Neuronal stem cell (in vitro differentiated cells): Measurements from ENCODE around the gene ARAP3.

ENCODE experiments used
- DNase-seq: peaks from one replicate; pipeline ENCODE4 v3.0.0-alpha.2; 2013; ENCODE audit warnings: low spot score
- H2AFZ ChIP-seq: one replicate; pipeline ENCODE4 v1.6.1; 2013; ENCODE audit warnings: mild to moderate bottlenecking, low read length, inconsistent platforms
- H2AK5ac ChIP-seq: 2 replicates; pipeline ENCODE4 v1.6.1; 2013; ENCODE audit warnings: low read depth, mild to moderate bottlenecking, inconsistent platforms, low read length, moderate library complexity, mixed read lengths
- H2BK120ac ChIP-seq: 2 replicates; pipeline ENCODE4 v1.6.1; 2013; ENCODE audit warnings: low read depth, mild to moderate bottlenecking, inconsistent platforms, low read length, moderate library complexity, mixed read lengths
- H2BK12ac ChIP-seq: one replicate; pipeline ENCODE4 v1.6.1; 2013; ENCODE audit warnings: low read length, inconsistent platforms
- H2BK15ac ChIP-seq: 2 replicates; pipeline ENCODE4 v1.6.1; 2013; ENCODE audit warnings: mild to moderate bottlenecking, low read length, inconsistent platforms, mixed read lengths
- H2BK5ac ChIP-seq: one replicate; pipeline ENCODE4 v1.6.1; 2013; ENCODE audit warnings: inconsistent platforms, mild to moderate bottlenecking, low read length, moderate library complexity
- H3K14ac ChIP-seq: one replicate; pipeline ENCODE4 v1.6.1; 2013; ENCODE audit warnings: low read length, inconsistent platforms
- H3K18ac ChIP-seq: 2 replicates; pipeline ENCODE4 v1.6.1; 2013; ENCODE audit warnings: low read length, inconsistent platforms
- H3K23ac ChIP-seq: 2 replicates; pipeline ENCODE4 v1.6.1; 2013; ENCODE audit warnings: low read depth, mild to moderate bottlenecking, mixed read lengths, low read length, inconsistent platforms; ENCODE audit not compliant: poor library complexity
- H3K27ac ChIP-seq: replicated peaks from 3 replicates; pipeline ENCODE4 v1.5.1; 2013; ENCODE audit warnings: low read length, inconsistent platforms
- H3K27me3 ChIP-seq, 3 experiments: 2 replicates each; pipeline ENCODE4 v1.6.1; 2013; ENCODE audit warnings: low read length in 3 of 3, mild to moderate bottlenecking in 2 of 3, inconsistent platforms in 1 of 3, low read depth in 1 of 3, mixed read lengths in 1 of 3, moderate library complexity in 1 of 3; ENCODE audit not compliant: control insufficient read depth in 3 of 3, insufficient read depth in 3 of 3
- H3K36me3 ChIP-seq, 2 donors: replicated peaks in 1 of 2; 2 replicates each; pipeline ENCODE4 v1.6.1; 2013; ENCODE audit warnings: low read length in 2 of 2; ENCODE audit not compliant: control insufficient read depth in 2 of 2, insufficient read depth in 2 of 2
- H3K4ac ChIP-seq: 2 replicates; pipeline ENCODE4 v1.6.1; 2013; ENCODE audit warnings: inconsistent platforms, mild to moderate bottlenecking, low read length, moderate library complexity
- H3K4me1 ChIP-seq, 2 donors: 1 replicate in 1 of 2; 2 replicates in 1 of 2; pipeline ENCODE4 v1.6.1; 2013; ENCODE audit warnings: low read length in 2 of 2, low read depth in 1 of 2; ENCODE audit not compliant: control insufficient read depth in 2 of 2, insufficient read depth in 1 of 2
- H3K4me2 ChIP-seq: one replicate; pipeline ENCODE4 v1.6.1; 2013; ENCODE audit warnings: mild to moderate bottlenecking, low read length, inconsistent platforms; ENCODE audit not compliant: insufficient read depth, poor library complexity, severe bottlenecking
- H3K4me3 ChIP-seq, 2 donors: 2 replicates each; pipeline ENCODE4 v1.5.1; 2013; ENCODE audit warnings: low read length in 2 of 2, mild to moderate bottlenecking in 2 of 2, inconsistent platforms in 1 of 2, moderate library complexity in 1 of 2
- H3K79me1 ChIP-seq: one replicate; pipeline ENCODE4 v1.6.1; 2013; ENCODE audit warnings: low read depth, mild to moderate bottlenecking, inconsistent platforms, low read length, moderate library complexity
- H3K9ac ChIP-seq: one replicate; pipeline ENCODE4 v1.6.1; 2013; ENCODE audit warnings: mild to moderate bottlenecking, low read depth, low read length, inconsistent platforms; ENCODE audit not compliant: poor library complexity
- H3K9me3 ChIP-seq, 2 donors: replicated peaks in 1 of 2; 2 replicates each; pipeline versions ENCODE3 to v1.6.1; 2013; ENCODE audit warnings: low read length in 2 of 2, mild to moderate bottlenecking in 2 of 2, inconsistent platforms in 1 of 2, low read depth in 1 of 2, mixed read lengths in 1 of 2, moderate library complexity in 1 of 2; ENCODE audit not compliant: control insufficient read depth in 2 of 2, insufficient read depth in 1 of 2
- H4K8ac ChIP-seq: one replicate; pipeline ENCODE4 v1.6.1; 2013; ENCODE audit warnings: low read depth, mild to moderate bottlenecking, inconsistent platforms, low read length, moderate library complexity
- H4K91ac ChIP-seq: one replicate; pipeline ENCODE4 v1.6.1; 2013; ENCODE audit warnings: low read length, low read depth, mild to moderate bottlenecking, inconsistent platforms; ENCODE audit not compliant: poor library complexity
- WGBS, 2 donors: extraction: QIAGEN DNeasy Blood & Tissue Kit; methylation state at CpG; one replicate each; pipeline ENCODE4 v1.1.7; 2013; ENCODE audit warnings: missing lambda C conversion rate in 2 of 2, mixed read lengths in 1 of 2; ENCODE audit not compliant: insufficient read length in 2 of 2, insufficient replicate concordance in 1 of 2; ENCODE audit errors: extremely low coverage in 2 of 2; 5-methylcytosine and 5-hydroxymethylcytosine counted together

ARAP3 gene

DNA sequence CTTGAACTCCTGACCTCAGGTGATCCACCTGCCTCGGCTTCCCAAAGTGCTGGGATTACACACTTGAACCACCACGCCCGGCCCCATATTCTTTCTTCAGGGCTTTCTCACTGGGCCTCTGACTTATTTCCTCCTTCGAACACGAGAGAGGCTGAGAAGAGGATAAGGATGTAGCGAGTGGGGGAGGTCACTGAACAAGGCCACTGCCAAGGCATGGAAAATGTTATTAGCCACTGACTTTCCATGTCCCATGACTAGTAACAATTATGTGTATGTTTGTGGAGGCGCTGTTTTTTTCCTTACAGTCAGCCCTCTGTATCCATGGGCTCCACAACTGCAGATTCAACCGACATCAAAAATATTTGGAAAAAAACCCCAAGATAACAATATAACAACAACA is 18.5 kb downstream of the ARAP3 start:
- H3K36me3 ChIP-seq: peaks cover 13 to 18% of the 10 kb centered on the region in 2 donors
- no peak for DNase-seq
- no peaks in the 10 kb centered on the region for H3K4me1 ChIP-seq
- H2AK5ac ChIP-seq: no peak overlapping the region
- no peaks in the 10 kb centered on the region for H3K9me3 ChIP-seq
- H4K91ac ChIP-seq: no peak overlapping the region
- H3K9ac ChIP-seq: no peak overlapping the region
- H2BK5ac ChIP-seq: no peak overlapping the region
- H3K4me2 ChIP-seq: no peak overlapping the region
- no peak overlapping the region for H3K23ac ChIP-seq
- no peaks in the 10 kb centered on the region for H3K27me3 ChIP-seq
- H2BK15ac ChIP-seq: no peak overlapping the region
- no peak overlapping the region for H2BK12ac ChIP-seq
- H2AFZ ChIP-seq: no peak overlapping the region
- no peak overlapping the region for H4K8ac ChIP-seq
- H3K79me1 ChIP-seq: no peaks in the 10 kb centered on the region
- no peak overlapping the region for H3K4me3 ChIP-seq
- no peak overlapping the region for H3K27ac ChIP-seq
- no peak overlapping the region for H3K14ac ChIP-seq
- H3K4ac ChIP-seq: no peak overlapping the region
- no peak overlapping the region for H3K18ac ChIP-seq
- no CpG with 5 or more reads among the region's 8 CpGs for WGBS, 2 donors
- H2BK120ac ChIP-seq: no peak overlapping the region

DNA sequence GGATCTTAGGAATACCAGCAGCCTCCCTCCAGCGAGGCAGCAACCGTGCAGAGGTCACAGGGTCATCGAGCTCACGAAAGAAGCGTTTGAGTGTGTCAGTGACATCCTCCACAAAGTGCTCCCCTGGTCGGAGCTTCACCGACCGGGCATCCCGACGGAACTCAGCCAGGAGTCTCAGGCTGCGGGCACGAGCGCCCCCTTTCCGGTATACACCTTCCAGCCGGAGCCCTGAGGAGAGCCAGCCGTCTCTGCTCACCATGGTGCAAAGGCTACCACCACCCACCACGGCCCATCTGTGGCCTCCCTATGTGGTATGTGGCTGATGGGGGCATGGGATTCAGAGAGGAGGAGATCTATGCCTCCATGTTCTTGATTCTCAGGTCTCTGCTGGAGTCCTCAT is 20.0 kb downstream of the ARAP3 start:
- H3K27ac ChIP-seq: no peak overlapping the region
- H3K4me1 ChIP-seq: no peaks in the 10 kb centered on the region
- H3K9ac ChIP-seq: peak overlapping the region; percentile 9
- H3K36me3 ChIP-seq: peaks cover 17 to 25% of the 10 kb centered on the region in 2 donors
- DNase-seq: no peak
- H3K23ac ChIP-seq: peak overlapping the region; percentile 82
- H2AFZ ChIP-seq: no peak overlapping the region
- no peak overlapping the region for H3K4me3 ChIP-seq
- no peak overlapping the region for H2BK120ac ChIP-seq
- no peak overlapping the region for H2BK12ac ChIP-seq
- no peak overlapping the region for H4K91ac ChIP-seq
- no peak overlapping the region for H3K4ac ChIP-seq
- H2BK15ac ChIP-seq: no peak overlapping the region
- no peak overlapping the region for H4K8ac ChIP-seq
- H3K18ac ChIP-seq: no peak overlapping the region
- no peaks in the 10 kb centered on the region for H3K9me3 ChIP-seq
- H3K4me2 ChIP-seq: no peak overlapping the region
- H2BK5ac ChIP-seq: no peak overlapping the region
- no CpG with 5 or more reads among the region's 17 CpGs for WGBS, 2 donors
- H3K27me3 ChIP-seq: no peaks in the 10 kb centered on the region
- no peaks in the 10 kb centered on the region for H3K79me1 ChIP-seq
- no peak overlapping the region for H3K14ac ChIP-seq
- no peak overlapping the region for H2AK5ac ChIP-seq

DNA sequence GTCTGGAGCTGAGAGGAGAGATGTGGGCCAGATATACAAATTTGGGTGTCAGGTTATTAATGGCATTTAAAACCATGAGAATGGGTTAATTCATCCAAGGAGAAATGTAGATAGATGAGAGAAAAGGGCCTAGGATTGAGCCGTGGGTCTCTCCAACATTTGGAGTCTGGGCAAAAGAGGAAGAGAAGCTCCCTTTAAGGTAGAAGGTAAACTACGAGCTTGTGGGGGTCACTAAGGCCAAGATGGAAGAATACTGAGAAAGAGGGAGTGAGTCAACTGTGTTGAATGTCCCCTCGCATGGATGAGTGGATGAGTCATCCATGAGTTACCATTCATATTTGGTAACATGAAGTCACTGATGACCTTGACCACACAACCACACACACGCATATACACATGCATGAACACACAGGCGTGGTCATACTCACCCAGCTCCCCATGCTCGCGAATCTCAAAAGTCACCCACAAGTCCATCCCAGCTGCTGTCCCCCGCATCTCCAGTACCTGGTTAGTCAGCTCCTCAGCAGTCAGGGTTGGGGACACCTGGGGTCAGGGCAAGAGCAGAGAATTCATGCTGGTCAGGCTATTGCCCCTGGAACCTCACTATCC is 24.0 kb downstream of the ARAP3 start:
- Histone ChIP-seq H3K36me3 (peaks cover 30 to 33% of the 10 kb centered on the region in 2 donors), H2BK12ac (no peak overlapping the region), H3K9ac (no peak overlapping the region), H4K91ac (no peak overlapping the region), H2AFZ (no peak overlapping the region), H3K18ac (no peak overlapping the region), H3K4me1 (no peaks in the 10 kb centered on the region), H3K14ac (no peak overlapping the region), H2BK15ac (no peak overlapping the region), H2BK120ac (no peak overlapping the region), H2AK5ac (no peak overlapping the region), H3K23ac (no peak overlapping the region), H3K79me1 (no peaks in the 10 kb centered on the region), H3K27ac (no peak overlapping the region), H2BK5ac (no peak overlapping the region), H3K27me3 (no peaks in the 10 kb centered on the region), H4K8ac (no peak overlapping the region), H3K4me3 (no peak overlapping the region), H3K4ac (no peak overlapping the region), H3K9me3 (no peaks in the 10 kb centered on the region), H3K4me2 (no peak overlapping the region)
- no peak for DNase-seq
- WGBS, 2 donors: no CpG with 5 or more reads among the region's 8 CpGs

GRCh38 chr5:141657404-141657803 is 24.6 kb downstream of the ARAP3 start:
- Histone ChIP-seq H3K36me3 (peaks cover 30 to 33% of the 10 kb centered on the region in 2 donors), H4K8ac (no peak overlapping the region), H3K4me1 (no peaks in the 10 kb centered on the region), H2BK120ac (no peak overlapping the region), H2BK15ac (no peak overlapping the region), H3K9me3 (no peaks in the 10 kb centered on the region), H3K14ac (no peak overlapping the region), H4K91ac (no peak overlapping the region), H3K79me1 (no peaks in the 10 kb centered on the region), H3K4me2 (no peak overlapping the region), H2AK5ac (no peak overlapping the region), H2BK12ac (no peak overlapping the region), H2BK5ac (no peak overlapping the region), H3K27me3 (no peaks in the 10 kb centered on the region), H3K4ac (no peak overlapping the region), H3K27ac (no peak overlapping the region), H3K23ac (no peak overlapping the region), H3K18ac (no peak overlapping the region), H3K4me3 (no peak overlapping the region), H2AFZ (no peak overlapping the region), H3K9ac (no peak overlapping the region)
- no CpG with 5 or more reads among the region's 1 CpG for WGBS, 2 donors
- DNase-seq: no peak
